H1 (cell line): ENCODE results near the gene ALAS1. TPM values are rescaled to one million over a fixed set of nuclear protein-coding genes. Genes with fewer than 3 reads are reported as not detected.
A peak's percentile ranks its signal among the peaks of the same experiment; 100 is the strongest.

Experiments used
- ATF2 ChIP-seq: IDR thresholded peaks from 2 replicates; pipeline ENCODE4 v1.6.1; 2012; ENCODE audit warnings: low read length, inconsistent platforms
- E2F6 ChIP-seq: IDR thresholded peaks from 2 replicates; pipeline ENCODE4 v1.6.1; 2012; ENCODE audit warnings: inconsistent platforms
- EGR1 ChIP-seq: IDR thresholded peaks from 2 replicates; pipeline ENCODE4 v1.6.1; 2011; ENCODE audit warnings: low read depth, low read length, borderline replicate concordance
- GTF2F1 ChIP-seq: IDR thresholded peaks from 2 replicates; pipeline ENCODE4 v1.6.1; 2012; ENCODE audit warnings: low read depth, low read length, improper control_type of control experiment, borderline replicate concordance
- RNF2 ChIP-seq: fragments of 200-900, 300-1000 bp; sonication (generic); IDR thresholded peaks from 2 replicates; pipeline ENCODE4 v1.7.1; 2016; ENCODE audit warnings: borderline replicate concordance, low read depth, mild to moderate bottlenecking, antibody characterized with exemption, low read length; ENCODE audit not compliant: poor library complexity, severe bottlenecking; ENCODE audit errors: missing control alignments
- SP4 ChIP-seq: IDR thresholded peaks from 2 replicates; pipeline ENCODE4 v1.6.1; 2012; ENCODE audit warnings: low read length, inconsistent platforms
- SUZ12 ChIP-seq: fragments of 200-600 bp; sonication (generic); IDR thresholded peaks from 2 replicates; pipeline ENCODE4 v1.6.1; 2012; ENCODE audit warnings: mild to moderate bottlenecking, inconsistent platforms, low read length, moderate library complexity, mixed read lengths
- TAF7 ChIP-seq: optimal IDR thresholded peaks from 2 replicates; pipeline ENCODE3; 2011; ENCODE audit warnings: low read depth, mild to moderate bottlenecking, inconsistent platforms, low read length, moderate library complexity, borderline replicate concordance
- polyA plus RNA-seq, 7 experiments: library from polyadenylated mRNA; depleted of rRNA in 3 of 7; stranded (reverse) in 5 of 7; unstranded in 2 of 7; fragments of >200 nt in 5 of 7; fragments of 200-250 nt in 2 of 7; gene quantifications; 1 replicate in 5 of 7; 2 replicates in 1 of 7; 4 replicates in 1 of 7; pipeline versions ENCODE4 v1.2.1 to v1.2.3, GENCODE V29; 2011 to 2013; ENCODE audit warnings: missing spikeins in 2 of 7, mixed read lengths in 2 of 7
- total RNA-seq: library from RNA; stranded (reverse); fragmentation: NEBNext Ultra II Directional; extraction: Animal tissue kit (Norgen Biotek cat#: 25700); gene quantifications from 2 replicates; pipeline ENCODE4 v1.2.1, GENCODE V29; 2021

Gene ALAS1
- total and polyA plus RNA-seq, 2 of the 8 experiments (the other 6 are each of a cell fraction or from before 2014, with no cell fraction given), result 45.9 to 84.4 TPM

- TF ChIP-seq GTF2F1, result peak; percentile 16; the same call in 1 of the 2 replicates
- peak; percentile 42 for TF ChIP-seq RNF2
- TF ChIP-seq SP4, result no peak
- peak; percentile 93 for TF ChIP-seq E2F6
- no peak for TF ChIP-seq EGR1
- no peak for TF ChIP-seq ATF2
- no peak; the same call in 1 of the 2 replicates for TF ChIP-seq SUZ12
- no peak for TF ChIP-seq TAF7
- TF ChIP-seq, all 59 proteins: peak for 10
These were observed 47.6 kb downstream of the ALAS1 start, which contains the start of gene PPM1M (continued) for GRCh38 chr3:52245322-52246263.
